Measurements from ENCODE around the gene PTGR3.
A peak's percentile ranks its signal among the peaks of the same experiment; 100 is the strongest.

The PTGR3 gene

GRCh38 chr18:75170916-75171315, 38.0 kb downstream of the PTGR3 start:
- DNase-seq (ENCODE audit: low spot score): peak; percentile 49
- Histone ChIP-seq H3K27ac (peak overlapping the region in 1 of 2 donors; percentile 5), H3K4me3 (no peak overlapping the region)
- TF ChIP-seq CTCF (IDR thresholded peaks at IDR 0.05): no peak

GRCh38 chr18:75170022-75170789, 38.7 kb downstream of the PTGR3 start:
- no peak overlapping the region for H3K4me3 ChIP-seq
- no peak for TF ChIP-seq CTCF (IDR thresholded peaks at IDR 0.05)
- DNase-seq (ENCODE audit: low spot score): peak; percentile 68
- H3K27ac ChIP-seq: peak overlapping the region in 1 of 2 donors; percentile 25

- Histone ChIP-seq H3K27ac (no peak overlapping the region), H3K4me3 (no peak overlapping the region)
- no peak for TF ChIP-seq CTCF (IDR thresholded peaks at IDR 0.05)
- DNase-seq (ENCODE audit: low spot score): peak; percentile 31
Observed at GRCh38 chr18:75169411-75169810, 39.5 kb downstream of the PTGR3 start.

GRCh38 chr18:75168619-75169018, 40.3 kb downstream of the PTGR3 start:
- no peak for DNase-seq (ENCODE audit: low spot score)
- TF ChIP-seq CTCF (IDR thresholded peaks at IDR 0.05): no peak
- H3K4me3 ChIP-seq: no peak overlapping the region
- no peak overlapping the region for H3K27ac ChIP-seq

GRCh38 chr18:75167759-75168618, 41.0 kb downstream of the PTGR3 start:
- no peak for TF ChIP-seq CTCF (IDR thresholded peaks at IDR 0.05)
- peak; percentile 64 for DNase-seq (ENCODE audit: low spot score)
- peak overlapping the region; percentile 30 for H3K4me3 ChIP-seq
- no peak overlapping the region for H3K27ac ChIP-seq

GRCh38 chr18:75167137-75167536, 41.8 kb downstream of the PTGR3 start:
- peak; percentile 59 for DNase-seq (ENCODE audit: low spot score)
- Histone ChIP-seq H3K4me3 (no peak overlapping the region), H3K27ac (no peak overlapping the region)
- TF ChIP-seq CTCF (IDR thresholded peaks at IDR 0.05): no peak
